Stimulated activated naive CD8-positive, alpha-beta T cell treated with anti-CD3 and anti-CD28 coated beads, Interleukin-15, amount 100 ng/mL, for 72 hours (primary cell): ENCODE measurements around the gene AMPD2.
A peak's percentile ranks its signal among the peaks of the same experiment; 100 is the strongest.
"Not testable (repeated sequence)": the region's sequence is repeated elsewhere in the genome, so short reads cannot be mapped to it uniquely, and the experiment has no call there.

Experiments used
- ATAC-seq: fragments of 150-1000 bp; cut with Tn5 transposase; 2 replicates; pipeline ENCODE4 v1.10.0; 2021; ENCODE audit warnings: mild to moderate bottlenecking, moderate library complexity
- DNase-seq, 2 donors: peaks; one replicate each; pipeline ENCODE4 v3.0.0; 2021 to 2022
- H3K27ac Mint-ChIP-seq, 2 donors: one replicate each; pipeline ENCODE4 v1.8.0; 2022; ENCODE audit warnings: mild to moderate bottlenecking in 2 of 2, mixed read lengths in 2 of 2, moderate library complexity in 2 of 2
- H3K27me3 Mint-ChIP-seq: one replicate; pipeline ENCODE4 v1.8.0; 2022; ENCODE audit warnings: mixed read lengths
- H3K4me1 Mint-ChIP-seq: one replicate; pipeline ENCODE4 v1.8.0; 2022; ENCODE audit warnings: mild to moderate bottlenecking, mixed read lengths
- H3K4me3 Mint-ChIP-seq, 2 donors: one replicate each; pipeline ENCODE4 v1.8.0; 2022; ENCODE audit warnings: mild to moderate bottlenecking in 2 of 2, mixed read lengths in 2 of 2, moderate library complexity in 1 of 2
- H3K9me3 Mint-ChIP-seq, 2 donors: one replicate each; pipeline ENCODE4 v1.8.0; 2022; ENCODE audit warnings: mixed read lengths in 2 of 2

Gene AMPD2

DNA sequence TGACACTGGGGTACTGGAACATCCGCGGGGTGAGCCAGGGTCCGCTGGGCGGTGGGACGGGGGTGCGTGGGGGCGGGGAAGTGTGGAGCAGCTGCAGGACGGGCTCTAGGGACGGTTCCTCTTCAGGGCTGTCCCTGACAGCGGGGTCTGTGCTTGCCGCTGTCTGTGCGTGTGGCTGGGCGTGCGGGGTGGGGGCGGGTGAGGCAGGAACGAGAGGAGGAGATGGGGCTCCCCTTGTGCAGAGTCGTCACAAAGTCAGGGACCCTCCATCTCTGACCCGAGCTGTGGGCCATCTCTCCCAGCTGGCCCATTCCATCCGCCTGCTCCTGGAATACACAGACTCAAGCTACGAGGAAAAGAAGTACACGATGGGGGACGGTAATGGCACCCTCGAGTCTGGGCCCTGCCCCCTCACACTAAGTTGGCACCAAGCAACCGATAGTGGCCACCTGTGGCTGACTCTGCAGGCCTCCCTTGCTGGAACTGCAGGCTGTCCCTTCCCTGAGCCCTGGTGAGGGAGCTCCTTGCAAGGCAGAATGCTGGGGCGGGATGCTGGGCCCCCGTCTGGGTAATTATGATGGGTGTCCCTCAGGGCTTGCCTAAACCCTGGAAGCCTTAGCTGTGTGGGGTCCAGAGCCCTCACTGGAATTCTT, 48.6 kb downstream of the AMPD2 start:
- H3K9me3 Mint-ChIP-seq, result no peaks in the 10 kb centered on the region
- H3K27ac Mint-ChIP-seq, result peak overlapping the region in 1 of 2 donors; percentile 38
- H3K27me3 Mint-ChIP-seq, result no peaks in the 10 kb centered on the region
- ATAC-seq (peak; percentile 36), DNase-seq (no peak)
- peak overlapping the region; percentile 82 to 87 for H3K4me3 Mint-ChIP-seq
- H3K4me1 Mint-ChIP-seq, result peaks cover 30% of the 10 kb centered on the region

- ATAC-seq (peak; percentile 23), DNase-seq (no peak)
- Mint-ChIP-seq H3K9me3 (no peaks in the 10 kb centered on the region), H3K27me3 (no peaks in the 10 kb centered on the region), H3K4me1 (peaks cover 30% of the 10 kb centered on the region), H3K4me3 (peak overlapping the region; percentile 46 to 78), H3K27ac (no peak overlapping the region)
Observed at GRCh38 chr1:109669246-109669948, 49.8 kb downstream of the AMPD2 start.

DNA sequence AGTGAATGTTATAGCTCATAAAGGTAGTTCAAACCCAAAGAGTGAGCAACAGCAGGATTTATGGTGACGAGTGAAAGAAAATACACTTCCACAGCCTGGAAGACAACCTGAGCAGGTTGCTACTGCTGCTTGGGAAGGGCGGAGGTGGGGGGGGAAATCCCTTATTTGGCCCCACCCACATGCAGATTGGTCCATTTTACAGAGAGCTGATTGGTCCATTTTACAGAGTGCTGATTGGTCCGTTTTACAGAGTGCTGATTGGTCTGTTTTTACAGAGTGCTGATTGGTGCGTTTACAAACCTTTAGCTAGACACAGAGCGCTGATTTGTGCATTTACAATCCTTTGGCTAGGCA, 50.3 kb downstream of the AMPD2 start:
- H3K27me3 Mint-ChIP-seq, DNase-seq, H3K9me3 Mint-ChIP-seq, H3K27ac Mint-ChIP-seq, ATAC-seq: not testable (repeated sequence)
- H3K4me1 Mint-ChIP-seq, result peaks cover 30% of the 10 kb centered on the region
- peak overlapping the region; percentile 46 to 78 for H3K4me3 Mint-ChIP-seq

DNA sequence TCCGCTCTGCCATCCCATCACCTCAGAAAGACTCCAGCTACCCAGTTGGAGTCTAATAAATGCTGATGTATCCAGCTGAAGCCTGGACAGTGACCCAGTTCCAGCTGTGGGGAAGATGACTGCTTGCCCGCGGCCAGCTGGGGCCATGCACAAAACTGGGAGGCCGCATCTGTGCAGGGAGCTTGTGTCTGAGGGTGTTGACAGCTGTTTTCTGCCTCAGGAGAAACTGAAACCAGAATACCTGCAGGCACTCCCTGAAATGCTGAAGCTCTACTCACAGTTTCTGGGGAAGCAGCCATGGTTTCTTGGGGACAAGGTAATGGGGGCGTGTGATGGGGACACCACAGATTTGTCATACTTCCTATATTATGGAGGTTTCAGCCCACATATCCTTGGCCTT, 51.4 kb downstream of the AMPD2 start:
- no peaks in the 10 kb centered on the region for H3K9me3 Mint-ChIP-seq
- no peak for ATAC-seq
- H3K27me3 Mint-ChIP-seq, result no peaks in the 10 kb centered on the region
- H3K27ac Mint-ChIP-seq, result no peak overlapping the region
- peaks cover 30% of the 10 kb centered on the region for H3K4me1 Mint-ChIP-seq
- DNase-seq, result no peak
- H3K4me3 Mint-ChIP-seq, result no peak overlapping the region

DNA sequence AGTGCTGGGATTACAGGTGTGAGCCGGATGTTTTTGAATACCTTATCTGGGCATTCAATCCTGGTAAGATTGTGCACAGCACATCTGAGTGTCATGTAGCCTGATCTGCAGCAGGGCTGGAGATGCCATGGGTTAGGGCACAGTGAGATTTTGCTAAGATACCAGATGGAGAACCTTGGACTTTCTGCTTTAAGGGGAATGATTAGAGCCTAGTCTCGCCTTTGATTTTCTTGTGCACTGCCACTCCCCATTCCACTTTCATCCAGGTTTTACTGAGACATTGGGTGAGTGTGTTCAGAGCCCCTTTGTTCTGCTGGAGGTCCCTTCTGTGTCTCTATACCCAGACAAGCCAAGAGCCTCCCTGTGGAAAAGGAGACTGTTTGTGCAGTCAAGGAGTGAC, 54.2 kb downstream of the AMPD2 start:
- H3K27ac Mint-ChIP-seq, DNase-seq, ATAC-seq, H3K9me3 Mint-ChIP-seq, H3K4me3 Mint-ChIP-seq, H3K27me3 Mint-ChIP-seq: not testable (repeated sequence)
- peaks cover 14% of the 10 kb centered on the region for H3K4me1 Mint-ChIP-seq

DNA sequence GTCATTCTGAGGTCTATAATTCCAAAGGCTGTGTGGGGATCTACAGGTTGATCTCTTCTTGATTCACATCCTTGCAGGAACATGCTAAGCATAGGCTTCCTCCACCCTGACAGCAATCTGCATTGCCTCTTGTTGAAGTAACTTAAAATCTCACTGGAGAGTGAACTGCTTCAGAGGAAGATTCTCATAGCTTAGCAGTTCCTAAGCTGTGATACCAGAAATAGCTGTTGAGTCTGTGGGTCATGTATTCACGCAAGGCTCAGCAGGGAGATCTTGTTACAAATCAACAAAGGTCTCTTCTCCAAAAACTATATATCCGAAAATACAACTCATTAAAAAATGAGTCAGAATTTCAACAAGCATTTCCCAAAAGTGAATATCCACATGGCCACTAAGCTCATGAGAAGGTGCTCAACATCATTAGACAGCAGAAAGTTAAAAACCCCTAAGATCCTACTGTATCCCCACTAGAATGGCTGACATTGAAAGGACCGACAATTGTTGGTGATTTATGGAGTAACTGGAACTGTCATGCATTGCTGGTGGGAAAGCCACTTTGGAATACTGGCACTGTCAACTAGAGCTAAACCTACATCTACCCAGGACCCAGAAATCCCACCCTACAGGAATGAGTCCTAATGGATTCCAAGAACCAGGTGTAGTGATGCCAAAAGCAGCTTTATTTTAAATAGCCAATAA, 57.2 kb downstream of the AMPD2 start:
- H3K27me3 Mint-ChIP-seq, H3K4me1 Mint-ChIP-seq, ATAC-seq, H3K9me3 Mint-ChIP-seq, DNase-seq, H3K27ac Mint-ChIP-seq, H3K4me3 Mint-ChIP-seq: not testable (repeated sequence)

DNA sequence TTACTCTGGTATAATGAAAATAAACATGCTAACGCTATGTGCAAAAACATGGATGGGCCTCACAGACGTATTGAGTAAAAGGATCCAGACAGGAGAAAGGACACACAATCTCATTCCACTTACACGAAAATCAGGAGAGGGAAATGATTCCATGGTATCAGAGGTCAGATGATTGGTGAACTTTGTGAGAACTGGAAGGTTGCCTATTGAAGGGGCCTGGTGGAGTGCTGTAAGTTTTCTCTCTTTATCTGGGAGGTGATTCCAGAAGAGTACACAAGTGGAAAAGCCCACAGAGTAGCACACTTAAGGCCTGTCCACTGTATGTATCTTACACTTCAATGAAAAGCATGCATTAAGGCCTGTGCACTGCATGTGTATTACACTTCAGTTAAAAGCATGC, 57.8 kb downstream of the AMPD2 start:
- Mint-ChIP-seq H3K4me1 (no peaks in the 10 kb centered on the region), H3K4me3 (no peak overlapping the region), H3K27me3 (no peaks in the 10 kb centered on the region), H3K9me3 (no peaks in the 10 kb centered on the region), H3K27ac (no peak overlapping the region)
- ATAC-seq, result no peak
- no peak for DNase-seq

DNA sequence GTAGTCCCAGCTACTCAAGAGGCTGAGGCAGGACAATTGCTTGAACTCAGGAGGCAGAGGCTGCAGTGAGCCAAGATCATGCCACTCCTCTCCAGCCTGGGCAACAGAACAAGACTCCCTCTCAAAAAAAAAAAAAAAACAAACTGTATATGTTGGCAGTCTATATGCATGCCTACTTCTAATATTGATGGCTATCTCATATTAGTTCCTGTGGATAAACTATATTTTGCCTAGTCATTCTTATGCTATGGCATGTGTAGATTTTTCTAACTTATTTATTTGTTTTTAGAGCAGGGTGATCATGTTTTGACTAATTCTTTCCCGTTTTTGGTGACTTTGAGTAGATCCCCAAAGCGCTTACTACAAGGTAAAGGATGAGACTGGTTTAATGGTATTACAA, 59.0 kb downstream of the AMPD2 start:
- H3K9me3 Mint-ChIP-seq, result not testable (repeated sequence)

More for the DNA sequence above, 59.0 kb downstream of the AMPD2 start:
- not testable (repeated sequence) for H3K27ac Mint-ChIP-seq, H3K4me3 Mint-ChIP-seq, ATAC-seq, H3K4me1 Mint-ChIP-seq, DNase-seq, H3K27me3 Mint-ChIP-seq
